Aorta (tissue), 5 donors: Measurements from ENCODE around the gene MAPRE2. TPM values are rescaled to one million over a fixed set of nuclear protein-coding genes. Genes with fewer than 3 reads are reported as not detected.

ENCODE experiments used
- ATAC-seq: fragments of 200-7000 bp; cut with Tn5 transposase; one replicate; pipeline ENCODE4 v1.9.1; 2022; ENCODE audit warnings: moderate library complexity; ENCODE audit not compliant: low FRiP score
- DNase-seq, 2 donors: peaks; one replicate each; pipeline ENCODE4 v3.0.0-alpha.2; 2020
- H3K27ac ChIP-seq, 2 donors: one replicate each; pipeline ENCODE4 v1.5.1; 2013; ENCODE audit warnings: low read length in 2 of 2, mild to moderate bottlenecking in 2 of 2, moderate library complexity in 2 of 2, control low read depth in 1 of 2, inconsistent platforms in 1 of 2, low read depth in 1 of 2
- H3K27me3 ChIP-seq, 2 donors: one replicate each; pipeline ENCODE4 v1.6.1; 2013; ENCODE audit warnings: control low read depth in 1 of 2, low read length in 1 of 2, mild to moderate bottlenecking in 1 of 2, moderate library complexity in 1 of 2; ENCODE audit not compliant: insufficient read depth in 2 of 2, control insufficient read depth in 1 of 2
- H3K36me3 ChIP-seq, 2 donors: one replicate each; pipeline ENCODE4 v1.6.1; 2013; ENCODE audit warnings: control low read depth in 1 of 2, low read length in 1 of 2, mild to moderate bottlenecking in 1 of 2; ENCODE audit not compliant: insufficient read depth in 2 of 2, control insufficient read depth in 1 of 2
- H3K4me1 ChIP-seq, 2 donors: one replicate each; pipeline ENCODE4 v1.6.1; 2013; ENCODE audit warnings: low read length in 2 of 2, control low read depth in 1 of 2, mild to moderate bottlenecking in 1 of 2, moderate library complexity in 1 of 2; ENCODE audit not compliant: insufficient read depth in 2 of 2, control insufficient read depth in 1 of 2
- H3K4me3 ChIP-seq, 2 donors: one replicate each; pipeline ENCODE4 v1.5.1; 2013; ENCODE audit warnings: low read length in 2 of 2, control low read depth in 1 of 2, mild to moderate bottlenecking in 1 of 2
- H3K9me3 ChIP-seq: one replicate; pipeline ENCODE4 v1.6.1; 2013; ENCODE audit warnings: mild to moderate bottlenecking, low read length; ENCODE audit not compliant: control insufficient read depth
- WGBS, 2 donors: extraction: QIAGEN DNeasy Blood & Tissue Kit; methylation state at CpG; one replicate each; pipeline ENCODE4 v1.1.7; 2013; 5-methylcytosine and 5-hydroxymethylcytosine counted together
- intact Hi-C, 2 donors: fragments of 100-400 bp; cut with DNase I; formaldehyde crosslinking; loops; one replicate each; pipeline versions ENCODE4 v1.14.2 to v1.15.0; 2022
- polyA plus RNA-seq, 2 donors: library from polyadenylated mRNA; stranded (reverse); fragments of 200-250 nt; gene quantifications; one replicate each; pipeline ENCODE4 v1.2.3, GENCODE V29; 2013
- total RNA-seq, 2 donors: library from RNA; stranded (reverse); fragmentation: NEBNext Ultra II Directional; extraction: Animal tissue kit (Norgen Biotek cat#: 25700); gene quantifications; one replicate each; pipeline ENCODE4 v1.2.1, GENCODE V29; 2021
- donor health status: healthy with polysubstance abuse.
- donor health status: Bipolar disorder and iron deficiency.
- donor health status: DM: no; HTN: no; CAD: no.
- donor health status: DM: no; HTN: no; CAD: no.
- donor health status: DM: yes; HTN: yes; CAD: no.

Gene MAPRE2
- total and polyA plus RNA-seq, 4 donors = 22.5 to 71.9 (median 44.6) TPM

- no peaks in the 10 kb centered on the region for H3K36me3 ChIP-seq
- ATAC-seq (no peak), DNase-seq (no peak)
- no peak overlapping the region for H3K27ac ChIP-seq
- H3K4me3 ChIP-seq = no peak overlapping the region
- H3K4me1 ChIP-seq = peaks cover 5 to 17% of the 10 kb centered on the region in 2 donors
- no peaks in the 10 kb centered on the region for H3K9me3 ChIP-seq
- intact Hi-C loops = no loop called here
- 73 to 79% methylated on average over 3 of the region's 3 CpGs for WGBS, 2 donors
- H3K27me3 ChIP-seq = no peaks in the 10 kb centered on the region
Measured at GRCh38 chr18:35087726-35088125, 46.5 kb downstream of the MAPRE2 start.

- ATAC-seq (no peak), DNase-seq (no peak)
- intact Hi-C loops = no loop called here
- Histone ChIP-seq H3K4me1 (peaks cover 7 to 17% of the 10 kb centered on the region in 2 donors), H3K4me3 (no peak overlapping the region), H3K27ac (no peak overlapping the region), H3K36me3 (no peaks in the 10 kb centered on the region), H3K9me3 (no peaks in the 10 kb centered on the region), H3K27me3 (no peaks in the 10 kb centered on the region)
- WGBS, 2 donors = 72 to 75% methylated on average over 3 of the region's 3 CpGs
Measured at GRCh38 chr18:35088921-35089320, 47.7 kb downstream of the MAPRE2 start.

GRCh38 chr18:35089382-35089781, 48.2 kb downstream of the MAPRE2 start:
- Histone ChIP-seq H3K27ac (no peak overlapping the region), H3K9me3 (no peaks in the 10 kb centered on the region), H3K4me3 (no peak overlapping the region), H3K4me1 (peaks cover 7 to 14% of the 10 kb centered on the region in 2 donors), H3K36me3 (no peaks in the 10 kb centered on the region), H3K27me3 (no peaks in the 10 kb centered on the region)
- intact Hi-C loops = no loop called here
- WGBS, 2 donors = 88 to 92% methylated on average over 1 of the region's 1 CpG
- ATAC-seq (no peak), DNase-seq (no peak)

- DNase-seq (no peak), ATAC-seq (no peak)
- Histone ChIP-seq H3K4me3 (no peak overlapping the region), H3K9me3 (no peaks in the 10 kb centered on the region), H3K4me1 (peaks cover 6 to 12% of the 10 kb centered on the region in 2 donors), H3K27ac (no peak overlapping the region), H3K36me3 (no peaks in the 10 kb centered on the region), H3K27me3 (no peaks in the 10 kb centered on the region)
- intact Hi-C loops = no loop called here
- 93 to 94% methylated on average over 4 of the region's 4 CpGs for WGBS, 2 donors
Measured at GRCh38 chr18:35089891-35090550, 48.8 kb downstream of the MAPRE2 start.

GRCh38 chr18:35091841-35092240, 50.6 kb downstream of the MAPRE2 start:
- H3K36me3 ChIP-seq = no peaks in the 10 kb centered on the region
- no peak overlapping the region for H3K27ac ChIP-seq
- H3K4me1 ChIP-seq = peaks cover 3 to 10% of the 10 kb centered on the region in 2 donors
- no peaks in the 10 kb centered on the region for H3K27me3 ChIP-seq
- no peak for ATAC-seq
- no peaks in the 10 kb centered on the region for H3K9me3 ChIP-seq
- intact Hi-C loops = no loop called here
- WGBS, 2 donors = 79 to 82% methylated on average over 2 of the region's 2 CpGs
- H3K4me3 ChIP-seq = no peak overlapping the region
- DNase-seq = no peak

GRCh38 chr18:35095983-35096676, 54.9 kb downstream of the MAPRE2 start:
- DNase-seq (no peak), ATAC-seq (no peak)
- Histone ChIP-seq H3K36me3 (no peaks in the 10 kb centered on the region), H3K4me1 (peaks cover 0 to 3% of the 10 kb centered on the region in 2 donors), H3K27ac (no peak overlapping the region), H3K27me3 (no peaks in the 10 kb centered on the region), H3K9me3 (no peaks in the 10 kb centered on the region), H3K4me3 (no peak overlapping the region)
- intact Hi-C loops = no loop called here
- 96 to 98% methylated on average over 1 of the region's 1 CpG for WGBS, 2 donors

GRCh38 chr18:35096677-35097011, 55.4 kb downstream of the MAPRE2 start:
- ATAC-seq (no peak), DNase-seq (no peak)
- Histone ChIP-seq H3K27me3 (no peaks in the 10 kb centered on the region), H3K36me3 (no peaks in the 10 kb centered on the region), H3K4me3 (no peak overlapping the region), H3K4me1 (peaks cover 0 to 3% of the 10 kb centered on the region in 2 donors), H3K9me3 (no peaks in the 10 kb centered on the region), H3K27ac (no peak overlapping the region)
- intact Hi-C loops = no loop called here

- 96 to 97% methylated on average over 5 of the region's 5 CpGs for WGBS, 2 donors
- intact Hi-C loops = no loop called here
Measured at GRCh38 chr18:35097195-35097594, 56.0 kb downstream of the MAPRE2 start.

GRCh38 chr18:35097763-35098162, 56.5 kb downstream of the MAPRE2 start:
- 99 to 100% methylated on average over 2 of the region's 2 CpGs for WGBS, 2 donors
- Histone ChIP-seq H3K27me3 (no peaks in the 10 kb centered on the region), H3K36me3 (no peaks in the 10 kb centered on the region), H3K4me1 (peaks cover 0 to 3% of the 10 kb centered on the region in 2 donors), H3K9me3 (no peaks in the 10 kb centered on the region), H3K4me3 (no peak overlapping the region), H3K27ac (no peak overlapping the region)
- intact Hi-C loops = no loop called here
- no peak for ATAC-seq
- no peak for DNase-seq

More at GRCh38 chr18:35097195-35097594, 56.0 kb downstream of the MAPRE2 start:
- H3K27me3 ChIP-seq = no peaks in the 10 kb centered on the region
- peaks cover 0 to 3% of the 10 kb centered on the region in 2 donors for H3K4me1 ChIP-seq
- no peaks in the 10 kb centered on the region for H3K36me3 ChIP-seq
- no peaks in the 10 kb centered on the region for H3K9me3 ChIP-seq
- no peak for ATAC-seq
- no peak overlapping the region for H3K4me3 ChIP-seq
- no peak for DNase-seq
- no peak overlapping the region for H3K27ac ChIP-seq
